Activated CD4-positive, CD25-positive, alpha-beta regulatory T cell treated with anti-CD3 and anti-CD28 coated beads, Interleukin-2, amount 50 U/mL, for 16 hours (primary cell): ENCODE results near the gene RAB3GAP1.
"Not testable (repeated sequence)": the region's sequence is repeated elsewhere in the genome, so short reads cannot be mapped to it uniquely, and the experiment has no call there.

ENCODE experiments used
- DNase-seq: peaks from one replicate; pipeline ENCODE4 v3.0.0-alpha.2; 2020; ENCODE audit warnings: low read depth, low spot score

Gene RAB3GAP1

DNA sequence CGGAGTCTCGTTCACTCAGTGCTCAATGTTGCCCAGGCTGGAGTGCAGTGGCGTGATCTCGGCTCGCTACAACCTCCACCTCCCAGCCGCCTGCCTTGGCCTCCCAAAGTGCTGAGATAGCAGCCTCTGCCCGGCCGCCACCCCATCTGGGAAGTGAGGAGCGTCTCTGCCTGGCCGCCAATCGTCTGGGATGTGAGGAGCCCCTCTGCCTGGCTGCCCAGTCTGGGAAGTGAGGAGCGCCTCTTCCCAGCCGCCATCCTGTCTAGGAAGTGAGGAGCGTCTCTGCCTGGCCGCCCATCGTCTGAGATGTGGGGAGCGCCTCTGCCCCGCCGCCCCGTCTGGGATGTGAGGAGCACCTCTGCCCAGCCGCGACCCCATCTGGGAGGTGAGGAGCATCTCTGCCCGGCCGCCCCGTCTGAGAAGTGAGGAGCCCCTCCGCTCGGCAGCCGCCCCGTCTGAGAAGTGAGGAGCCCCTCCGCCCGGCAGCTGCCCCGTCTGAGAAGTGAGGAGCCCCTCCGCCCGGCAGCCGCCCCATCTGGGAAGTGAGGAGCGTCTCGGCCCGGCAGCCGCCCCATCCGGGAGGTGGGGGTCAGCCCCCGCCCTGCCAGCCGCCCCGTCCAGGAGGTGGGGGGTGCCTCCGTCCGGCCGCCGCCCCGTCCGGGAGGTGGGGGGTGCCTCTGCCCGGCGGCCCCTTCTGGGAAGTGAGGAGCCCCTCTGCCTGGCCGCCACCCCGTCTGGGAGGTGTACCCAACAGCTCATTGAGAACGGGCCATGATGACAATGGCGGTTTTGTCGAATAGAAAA, 53.6 kb downstream of the RAB3GAP1 start:
- DNase-seq, result not testable (repeated sequence)

DNA sequence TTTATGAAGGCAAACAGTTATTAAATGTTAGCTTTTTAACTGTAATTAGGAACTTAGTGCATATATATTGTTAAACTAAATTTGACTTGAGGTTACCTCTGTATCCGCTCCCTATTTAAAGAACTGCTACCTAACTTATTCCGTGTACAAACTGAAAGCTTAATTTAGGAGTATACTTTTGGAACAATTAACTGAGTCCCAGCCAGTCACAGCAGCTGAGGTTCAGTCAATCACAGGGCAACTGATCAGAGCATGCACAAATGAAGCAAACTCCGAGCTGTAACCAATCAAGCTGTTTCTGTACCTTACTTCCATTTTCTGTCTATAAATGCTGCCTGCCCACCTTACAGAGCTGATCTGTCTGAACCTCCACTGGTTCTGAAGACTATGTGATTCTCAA, 61.2 kb downstream of the RAB3GAP1 start:
- no peak for DNase-seq

DNA sequence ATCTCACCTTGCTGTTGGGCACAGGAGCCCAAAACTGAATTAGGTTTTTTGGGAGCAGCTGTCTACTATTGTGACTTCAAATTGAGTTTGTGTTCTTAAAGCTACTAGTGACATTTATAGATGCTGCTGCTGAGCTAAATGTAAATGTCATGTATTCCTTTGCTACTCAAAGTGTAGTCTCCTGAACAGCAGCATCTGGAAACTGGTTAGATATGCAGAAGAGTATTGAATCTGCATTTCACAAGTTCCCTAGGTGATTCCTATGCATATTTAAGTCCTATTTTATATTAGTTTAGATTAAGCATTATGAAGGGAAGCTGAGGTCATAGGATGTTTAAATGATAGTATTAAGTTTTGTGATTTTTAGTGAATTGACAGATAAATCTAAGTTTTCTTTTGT, 67.5 kb downstream of the RAB3GAP1 start:
- no peak for DNase-seq

DNA sequence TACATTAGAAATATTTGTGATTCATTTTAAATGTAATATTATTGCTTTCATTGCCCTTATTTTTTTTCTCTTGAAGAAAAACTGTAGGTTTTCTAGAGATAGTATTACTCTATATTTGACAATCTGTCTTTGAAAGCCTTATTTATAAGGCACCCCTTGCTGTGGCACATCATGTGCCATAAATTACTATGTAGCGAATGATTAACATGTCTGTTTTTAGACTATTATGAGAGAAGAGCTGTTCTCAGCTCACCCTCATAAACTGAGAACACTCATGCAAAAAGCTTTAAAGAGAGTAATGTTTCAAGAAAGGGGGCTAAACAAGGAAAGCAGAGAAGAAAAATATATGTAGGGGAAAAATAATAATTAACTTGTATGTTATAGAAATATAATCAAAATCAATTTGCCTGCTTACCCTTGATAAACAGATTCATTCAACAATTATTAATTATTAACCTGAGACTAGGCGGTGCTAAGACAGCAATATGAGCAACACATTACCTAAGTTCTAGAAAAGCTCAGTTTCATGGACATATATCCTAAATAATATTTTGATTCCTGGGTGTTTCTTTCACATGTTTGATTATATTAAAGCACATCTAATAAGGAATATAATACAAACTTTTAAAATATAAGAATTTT, 69.0 kb downstream of the RAB3GAP1 start:
- DNase-seq, result no peak

DNA sequence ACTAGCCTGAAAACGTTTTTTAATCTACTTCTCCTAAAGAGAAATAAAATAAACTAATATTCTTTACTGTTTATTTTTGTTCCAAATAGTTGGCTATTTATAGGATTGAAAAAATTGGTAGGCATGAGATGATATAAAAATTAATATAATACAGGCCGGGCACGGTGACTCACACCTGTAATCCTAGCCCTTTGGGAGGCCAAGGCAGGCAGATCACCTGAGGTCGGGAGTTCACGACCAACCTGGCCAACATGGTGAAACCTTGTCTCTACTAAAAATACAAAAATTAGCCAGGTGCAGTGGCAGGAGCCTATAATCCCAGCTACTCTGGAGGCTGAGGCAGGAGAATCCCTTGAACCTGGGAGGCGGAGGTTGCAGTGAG, 69.6 kb downstream of the RAB3GAP1 start:
- DNase-seq, result not testable (repeated sequence)

DNA sequence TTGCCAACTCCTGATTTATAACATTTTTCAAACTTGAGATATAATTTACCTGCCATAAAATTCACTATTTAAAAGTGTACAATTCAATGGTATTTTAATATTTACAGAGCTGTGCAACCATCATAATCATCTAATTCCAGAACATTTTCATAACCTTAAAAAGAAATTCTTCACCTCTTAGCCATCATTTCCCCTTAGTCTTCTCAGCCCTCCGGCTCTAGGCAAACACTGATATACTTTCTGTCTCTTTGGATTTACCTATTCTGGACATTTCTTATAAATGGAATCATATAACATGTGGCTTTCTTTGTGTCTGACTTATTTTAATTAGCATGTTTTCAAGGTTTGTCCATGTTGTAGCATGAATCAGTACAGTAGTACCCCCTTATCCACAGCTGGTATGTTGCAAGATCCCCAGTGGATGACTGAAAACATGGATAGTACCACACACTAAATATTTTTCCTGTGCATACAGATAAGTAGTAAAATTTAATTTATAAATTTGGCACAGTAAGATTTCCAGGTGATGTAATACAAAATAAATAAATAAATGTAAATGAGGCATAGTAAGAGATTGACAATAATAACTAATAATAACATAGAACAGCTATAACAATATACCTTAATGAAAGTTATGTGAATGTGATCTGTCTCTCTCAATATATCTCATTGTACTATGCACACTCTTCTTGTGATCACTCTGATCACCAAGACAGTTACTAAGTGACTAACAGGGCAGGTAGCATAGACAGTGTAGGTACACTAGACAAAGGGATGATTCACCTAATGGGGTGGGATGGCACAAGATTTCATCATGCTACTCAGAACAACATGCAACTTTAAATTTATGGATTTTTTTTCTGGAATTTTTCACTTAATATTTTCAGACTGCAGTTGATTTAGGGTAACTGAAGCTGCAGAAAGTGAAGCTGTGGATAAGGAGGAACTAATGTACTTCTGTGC, 73.1 kb downstream of the RAB3GAP1 start:
- DNase-seq, result no peak

DNA sequence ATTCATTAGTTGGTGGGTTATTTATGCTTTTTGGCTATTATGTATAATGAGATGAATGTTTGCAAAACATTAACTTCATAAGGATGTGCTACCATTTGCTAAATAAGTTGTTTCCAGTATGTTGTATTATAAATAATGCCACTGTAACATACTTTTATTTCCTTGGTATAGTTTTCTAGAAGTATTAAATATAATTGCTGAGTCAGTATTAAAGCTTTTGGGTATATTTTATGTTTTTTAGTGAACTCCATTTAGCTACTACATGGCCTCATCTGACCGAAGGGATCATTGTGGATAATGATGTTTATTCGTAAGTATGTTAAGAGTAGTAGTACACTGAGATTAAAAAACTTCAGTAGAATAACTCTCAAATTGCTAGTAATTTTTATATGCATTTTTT, 73.8 kb downstream of the RAB3GAP1 start:
- no peak for DNase-seq

DNA sequence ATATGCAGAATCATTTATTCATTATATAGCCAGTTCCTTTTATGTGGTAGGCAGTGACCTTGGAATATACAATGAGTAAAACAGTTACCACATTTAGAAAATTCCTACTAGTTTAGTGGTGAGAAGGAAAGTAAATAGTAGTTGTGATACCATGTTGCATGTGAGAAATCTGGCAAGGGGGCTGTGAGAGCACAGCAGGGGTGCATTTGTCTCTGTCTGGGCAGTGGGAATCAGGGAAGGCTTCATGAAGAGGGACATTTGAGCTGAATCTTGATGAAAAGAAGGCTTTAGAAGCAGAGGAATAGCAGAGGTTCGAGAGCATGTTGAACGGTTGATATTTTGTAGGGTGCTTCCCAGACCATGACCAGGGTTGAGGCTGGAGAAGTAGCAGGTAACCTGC, 78.7 kb downstream of the RAB3GAP1 start:
- no peak for DNase-seq

DNA sequence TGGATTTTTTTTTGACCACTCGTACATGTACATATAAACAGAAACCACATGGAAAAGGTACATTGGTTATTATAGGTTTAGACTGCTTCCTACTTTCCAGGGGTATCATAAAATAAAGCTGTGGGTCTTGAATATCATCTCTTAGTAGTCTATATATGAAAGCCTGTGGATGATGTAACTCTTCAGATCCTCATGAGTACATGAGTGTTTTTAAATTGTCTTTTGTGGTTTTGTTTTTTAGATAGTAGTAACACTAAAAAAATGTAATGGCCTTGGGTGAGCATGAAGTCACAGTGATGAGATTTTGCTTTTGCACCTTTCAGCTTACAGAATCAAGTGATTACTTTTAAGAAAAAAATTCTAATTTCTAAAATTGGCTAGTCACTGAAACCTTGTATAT, 80.2 kb downstream of the RAB3GAP1 start:
- no peak for DNase-seq

DNA sequence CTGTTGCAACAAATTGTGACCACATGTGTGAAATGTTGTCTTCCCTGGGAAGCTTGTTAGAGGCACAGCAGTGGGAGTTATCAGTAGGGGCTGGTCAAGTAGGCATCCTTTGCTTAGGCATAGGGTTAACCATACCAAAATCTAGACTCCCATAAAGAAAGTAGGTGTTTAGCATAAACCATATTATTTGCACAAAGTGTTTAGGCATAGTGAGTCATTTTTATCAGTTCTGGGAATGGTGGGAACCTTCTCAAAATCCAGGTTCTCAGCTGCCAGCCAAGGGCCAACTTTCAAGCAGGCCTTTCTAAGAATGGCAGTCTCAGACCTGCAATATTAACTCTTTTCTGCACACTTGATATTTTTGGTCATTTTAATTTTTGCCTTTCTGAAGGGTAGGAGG, 88.5 kb downstream of the RAB3GAP1 start:
- DNase-seq, result no peak

DNA sequence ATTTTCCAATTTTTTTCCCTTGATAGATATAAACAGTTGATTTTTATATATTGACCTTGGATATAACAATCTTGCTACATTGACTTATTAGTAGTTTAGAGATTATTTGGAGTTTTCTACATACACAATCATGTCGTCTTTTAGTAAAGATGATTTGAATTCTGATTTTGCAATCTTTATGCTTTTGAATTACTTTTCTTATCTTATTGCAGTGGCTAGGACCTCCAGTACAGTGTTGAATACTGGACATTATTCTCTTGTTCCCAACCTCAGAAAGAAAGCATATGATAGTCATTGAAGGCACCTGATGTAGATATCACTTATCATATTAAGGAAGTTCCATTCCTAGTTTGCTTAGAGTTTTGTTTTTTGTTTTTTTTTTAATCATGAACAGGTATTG, 90.2 kb downstream of the RAB3GAP1 start:
- DNase-seq, result no peak

DNA sequence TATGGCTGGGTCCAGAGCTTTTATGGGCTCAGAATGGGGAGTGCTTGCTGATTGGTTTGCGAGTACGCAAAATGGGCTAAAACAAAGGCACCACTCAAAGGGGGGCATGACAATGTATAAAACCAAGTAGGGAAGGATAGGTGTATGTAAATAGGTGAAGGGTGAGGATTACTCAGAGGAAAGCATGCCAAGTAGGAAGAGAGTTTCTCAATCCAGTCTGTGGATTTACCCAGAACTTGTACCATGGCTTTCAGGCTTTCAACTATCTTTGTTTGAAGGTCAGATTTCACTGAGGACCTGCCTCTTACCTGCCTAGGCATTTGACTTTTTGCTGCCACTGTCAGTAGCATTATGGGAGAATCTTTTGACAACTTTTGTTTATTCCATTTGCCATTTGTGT, 92.3 kb downstream of the RAB3GAP1 start:
- no peak for DNase-seq

DNA sequence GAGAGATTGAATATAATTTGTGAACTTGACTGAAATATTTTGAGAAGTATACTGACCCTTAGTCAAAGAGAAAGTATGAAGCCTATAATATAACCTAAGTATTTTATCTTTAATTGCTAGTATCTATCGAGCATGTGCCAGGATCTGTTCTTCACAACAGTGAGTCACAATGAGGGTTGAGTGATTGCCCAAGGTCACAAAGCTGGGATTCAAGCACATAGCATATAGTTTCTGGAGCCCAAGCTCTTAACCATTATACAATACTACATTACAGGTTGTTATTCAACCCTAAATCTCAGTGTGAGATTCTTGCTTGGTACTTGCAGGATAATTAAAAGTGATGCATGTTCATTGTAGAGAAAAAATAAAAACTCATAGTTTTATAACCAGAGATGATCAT, 97.2 kb downstream of the RAB3GAP1 start:
- no peak for DNase-seq

DNA sequence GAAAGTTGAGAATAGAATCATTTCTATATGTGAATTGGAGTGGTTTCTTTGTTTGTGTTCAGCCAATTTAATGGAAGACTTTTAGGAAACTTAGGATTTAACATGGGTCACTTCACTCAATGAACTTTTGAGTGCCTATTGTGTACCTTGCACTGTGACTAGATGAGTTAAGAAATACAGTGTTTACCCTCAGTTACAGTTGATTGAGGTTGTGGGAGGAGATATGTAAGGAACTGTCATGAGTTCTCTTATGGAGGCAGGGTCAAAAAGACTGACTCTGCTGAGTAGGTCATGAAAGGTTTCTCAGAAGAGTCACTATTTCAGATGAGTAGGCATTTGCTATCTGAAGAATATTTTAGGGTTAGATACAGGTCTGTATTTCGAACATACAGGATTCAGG, 98.6 kb downstream of the RAB3GAP1 start:
- DNase-seq, result no peak

DNA sequence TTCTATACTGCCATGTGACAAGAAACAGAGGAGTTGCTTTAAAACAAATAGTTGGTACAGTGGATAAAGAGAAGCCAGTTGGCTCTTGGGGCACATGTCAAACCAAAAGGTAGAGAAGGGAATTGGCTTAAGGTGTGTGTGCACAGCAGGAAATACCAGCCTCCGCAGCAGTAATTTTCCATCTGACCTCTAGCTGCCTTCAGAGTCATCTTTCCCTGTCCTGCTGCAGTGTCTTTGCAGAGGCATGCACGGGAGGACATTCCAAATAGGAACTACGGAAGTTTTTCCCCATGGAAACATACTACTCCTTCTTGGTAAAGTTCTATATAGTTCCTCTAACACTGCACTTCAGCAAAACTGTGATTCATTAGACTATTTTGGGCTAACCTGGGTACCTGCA, 99.5 kb downstream of the RAB3GAP1 start:
- no peak for DNase-seq

DNA sequence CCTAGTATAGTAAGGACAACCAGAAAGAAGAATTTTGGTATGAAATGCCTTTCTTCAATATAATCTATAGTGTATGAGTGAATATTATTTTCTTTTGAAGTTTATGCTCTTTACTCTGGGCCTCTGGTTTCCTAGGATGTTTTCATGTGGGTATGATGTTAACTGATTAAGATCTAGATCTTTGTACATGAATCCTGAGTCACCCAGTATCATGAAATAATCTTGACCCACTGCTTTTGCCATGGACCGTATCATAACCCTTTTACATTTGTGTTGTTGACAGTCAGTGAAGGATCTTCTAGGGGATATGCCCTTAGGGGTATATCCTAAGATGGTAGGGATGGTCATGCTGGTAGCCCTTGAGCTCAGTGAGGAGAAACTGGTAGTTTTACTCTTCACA, 100.3 kb downstream of the RAB3GAP1 start:
- DNase-seq, result no peak

DNA sequence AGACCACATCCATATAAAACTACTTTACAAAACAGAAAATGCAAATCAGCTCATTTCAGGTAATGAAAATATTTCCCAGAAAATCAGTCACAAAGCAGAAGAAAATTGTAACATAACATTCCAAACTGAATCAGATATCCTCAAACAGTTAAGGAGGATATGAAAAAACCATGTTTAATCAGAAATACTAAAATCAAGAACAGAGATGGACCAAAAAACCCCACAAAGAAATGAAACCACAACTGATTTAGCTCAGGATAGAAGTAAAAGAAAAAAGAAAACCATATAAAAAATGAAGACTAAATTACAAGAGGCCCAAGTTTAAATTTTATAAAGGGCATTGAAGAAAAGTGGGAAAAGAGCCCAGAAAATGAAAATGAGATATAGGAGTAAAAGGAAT, 102.9 kb downstream of the RAB3GAP1 start:
- DNase-seq, result no peak

DNA sequence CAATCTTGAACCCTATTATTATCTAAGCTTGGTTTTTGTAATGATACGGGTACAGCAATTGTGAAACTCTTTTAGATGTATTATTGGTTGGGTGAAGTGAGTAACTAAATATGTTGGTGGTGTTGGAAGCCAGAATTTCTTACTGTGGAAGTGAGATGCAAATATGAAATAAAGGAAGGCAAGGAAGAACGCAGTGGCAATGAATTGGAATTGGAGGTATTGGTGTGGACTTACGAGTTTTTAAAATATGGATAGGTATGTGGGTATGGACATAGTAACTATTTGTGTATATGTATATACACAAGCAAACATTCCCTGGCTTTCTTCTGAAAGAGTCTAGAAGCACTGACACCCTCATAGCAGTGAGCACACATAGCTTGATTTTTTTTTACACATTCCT, 105.8 kb downstream of the RAB3GAP1 start:
- DNase-seq, result no peak

DNA sequence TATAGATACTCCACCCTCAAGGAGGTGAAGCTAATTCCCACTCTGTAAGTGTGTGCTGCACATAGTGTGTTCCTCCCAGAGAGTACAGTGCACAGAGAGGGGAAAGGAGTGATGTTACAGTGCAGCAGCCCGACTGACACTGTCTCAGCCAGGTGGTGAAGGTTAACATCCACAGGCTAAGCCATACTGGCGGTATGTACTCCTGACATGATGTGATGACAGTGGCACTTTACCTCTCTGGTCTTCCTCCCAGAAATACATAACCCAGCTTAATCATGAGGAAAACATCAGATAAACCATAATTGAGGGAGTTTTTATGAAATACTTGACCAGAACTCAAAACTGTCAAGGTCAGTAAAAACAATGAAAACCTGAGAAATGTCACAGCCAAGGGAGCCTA, 107.1 kb downstream of the RAB3GAP1 start:
- no peak for DNase-seq

DNA sequence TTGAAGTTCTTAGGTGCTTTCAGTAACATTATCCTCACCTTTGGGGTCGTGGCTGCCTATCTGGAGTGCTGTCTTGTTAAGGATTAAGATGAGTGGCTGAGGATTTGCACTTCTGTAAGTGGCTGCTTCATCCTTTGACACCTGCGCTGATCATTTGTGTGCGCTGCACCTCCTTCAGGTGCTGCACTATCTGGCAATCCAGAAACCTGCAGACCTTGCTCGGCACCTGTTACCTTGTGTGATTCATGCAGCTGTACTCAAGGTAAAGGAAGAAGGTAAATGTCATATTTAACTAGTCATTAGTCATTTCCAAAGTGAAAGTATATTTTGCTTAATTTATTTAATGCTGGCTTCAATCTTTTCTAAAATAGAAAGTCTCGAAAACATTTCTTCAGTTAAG, 110.3 kb downstream of the RAB3GAP1 start:
- no peak for DNase-seq

DNA sequence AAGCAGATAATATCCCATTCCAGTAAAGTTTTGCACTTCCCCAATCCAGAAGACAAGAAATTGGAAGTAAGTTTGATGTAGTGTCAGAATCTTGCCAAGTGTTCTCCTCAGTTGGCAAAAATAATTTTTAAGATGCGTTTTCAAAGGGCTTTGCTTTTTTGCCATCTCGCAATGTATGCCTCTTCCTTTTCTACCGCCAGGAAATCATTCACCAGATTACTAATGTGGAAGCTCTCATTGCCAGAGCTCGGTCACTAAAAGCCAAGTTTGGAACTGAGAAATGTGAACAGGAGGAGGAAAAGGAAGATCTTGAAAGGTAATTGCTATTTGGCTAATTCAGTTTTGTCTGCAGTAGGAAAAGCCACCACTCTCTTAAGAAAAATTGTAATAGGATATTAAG, 110.7 kb downstream of the RAB3GAP1 start:
- DNase-seq, result no peak

DNA sequence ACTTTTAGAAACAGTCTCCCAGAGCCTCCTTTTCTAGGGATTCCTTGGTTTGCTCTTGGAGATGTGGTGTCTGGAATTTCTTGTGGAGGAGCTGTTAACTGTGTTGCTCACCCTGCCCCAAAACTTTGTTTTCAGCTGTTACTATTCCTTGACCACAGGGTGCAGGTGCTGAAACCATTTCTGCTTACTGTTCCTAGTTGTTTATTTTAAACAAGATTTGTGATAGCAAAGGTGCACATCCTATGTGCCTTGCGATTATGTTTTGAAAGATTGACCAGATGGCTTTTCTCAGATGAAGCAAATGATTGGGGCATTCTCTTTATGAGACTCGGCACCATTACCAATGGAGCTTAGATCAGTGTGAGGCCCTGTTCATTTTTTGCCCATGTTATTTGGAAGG, 111.2 kb downstream of the RAB3GAP1 start:
- DNase-seq, result no peak
